GM12878 (cell line): Measurements from ENCODE around the gene ZER1. TPM values are rescaled to one million over a fixed set of nuclear protein-coding genes. Genes with fewer than 3 reads are reported as not detected.

Experiments
- ATAC-seq: fragments of 200-7000 bp; cut with Tn5 transposase; 3 replicates; pipeline ENCODE4 v1.9.1; 2020; ENCODE audit warnings: mild to moderate bottlenecking, moderate library complexity
- BruUV-seq: library from RNA; stranded (reverse); fragments of 400-500 nt; replicated peaks from 2 replicates; lab custom pipeline; 2021; lab: Mats Ljungman, UMichigan
- CTCF ChIA-PET: fragments of 300-600 bp; sonication (Branson Sonifier 250); formaldehyde crosslinking; extraction: SDS; loops from one replicate; lab custom pipeline; 2021; ENCODE audit warnings: inconsistent platforms; lab: Yijun Ruan, JAX
- POLR2A ChIA-PET: fragments of 350-600 bp; formaldehyde crosslinking; extraction: SDS; loops from one replicate; lab custom pipeline; 2021; ENCODE audit warnings: inconsistent platforms; lab: Charles Lee
- RAD21 ChIA-PET: fragments of 300-600 bp; sonication (Branson Sonifier 250); formaldehyde crosslinking; loops from one replicate; lab custom pipeline; 2023; ENCODE audit warnings: antibody characterized with exemption; ENCODE audit not compliant: unreplicated experiment; lab: Charles Lee
- SMC1A ChIA-PET: fragments of 300-600 bp; sonication (Branson Sonifier 250); formaldehyde crosslinking; loops from one replicate; lab custom pipeline; 2023; ENCODE audit not compliant: unreplicated experiment, uncharacterized antibody; lab: Charles Lee
- DNase-seq: peaks from one replicate; pipeline ENCODE4 v3.0.0-alpha.2; 2011; ENCODE audit warnings: low read depth, low spot score
- FAIRE-seq: peaks from 3 replicates; lab custom pipeline; 2011; peaks lifted over from hg19 to GRCh38; lab: Jason Lieb, UNC
- H2AFZ ChIP-seq: 2 replicates; pipeline ENCODE4 v1.6.0; 2011; ENCODE audit warnings: low read depth, low read length, control low read depth; ENCODE audit not compliant: control insufficient read depth
- H3K27ac ChIP-seq: 2 replicates; pipeline ENCODE4 v1.5.1; 2011; ENCODE audit warnings: control low read depth; ENCODE audit not compliant: control insufficient read depth, insufficient read depth
- H3K27me3 ChIP-seq, 2 experiments: replicated peaks in 1 of 2; 2 replicates each; pipeline versions ENCODE4 v1.6.0 to v1.6.1; 2011; ENCODE audit warnings: low read length in 1 of 2; ENCODE audit not compliant: control insufficient read depth in 2 of 2, insufficient read depth in 2 of 2
- H3K36me3 ChIP-seq, 2 experiments: 2 replicates each; pipeline ENCODE4 v1.5.1; 2011; ENCODE audit warnings: low read length in 1 of 2; ENCODE audit not compliant: control insufficient read depth in 2 of 2, insufficient read depth in 2 of 2
- H3K4me1 ChIP-seq: 2 replicates; pipeline ENCODE4 v1.6.1; 2011; ENCODE audit warnings: mild to moderate bottlenecking, low read length, moderate library complexity, mixed read lengths; ENCODE audit not compliant: control insufficient read depth, insufficient read depth
- H3K4me2 ChIP-seq: 2 replicates; pipeline ENCODE4 v1.6.0; 2011; ENCODE audit warnings: control low read depth; ENCODE audit not compliant: control insufficient read depth, insufficient read depth
- H3K4me3 ChIP-seq: fragments of 200-600 bp; sonication (generic); 2 replicates; pipeline ENCODE4 v1.5.1; 2016
- H3K79me2 ChIP-seq: 2 replicates; pipeline ENCODE4 v1.6.0; 2011; ENCODE audit warnings: low read length; ENCODE audit not compliant: control insufficient read depth, insufficient read depth
- H3K9ac ChIP-seq: 2 replicates; pipeline ENCODE4 v1.8.0; 2011; ENCODE audit warnings: low read length, control low read depth, mixed read lengths; ENCODE audit not compliant: control insufficient read depth, insufficient read depth
- H3K9me3 ChIP-seq: replicated peaks from 3 replicates; pipeline ENCODE4 v1.5.1; 2011; ENCODE audit warnings: mild to moderate bottlenecking, low read length; ENCODE audit not compliant: control insufficient read depth, insufficient read depth
- H4K20me1 ChIP-seq: 2 replicates; pipeline ENCODE4 v1.6.0; 2011; ENCODE audit not compliant: control insufficient read depth, insufficient read depth
- BACH1 ChIP-seq: fragments of 450-650 bp; IDR thresholded peaks from 2 replicates; pipeline ENCODE4 v1.6.1; 2017; ENCODE audit warnings: mild to moderate bottlenecking, borderline replicate concordance
- BMI1 ChIP-seq: fragments of 450-650 bp; IDR thresholded peaks from 2 replicates; pipeline ENCODE4 v1.6.1; 2016; ENCODE audit warnings: mild to moderate bottlenecking, moderate library complexity, borderline replicate concordance
- FOXM1 ChIP-seq: IDR thresholded peaks from 2 replicates; pipeline ENCODE4 v1.6.1; 2012; ENCODE audit warnings: low read depth, mild to moderate bottlenecking, inconsistent platforms, low read length, moderate library complexity
- MYB ChIP-seq: fragments of 150-350 bp; IDR thresholded peaks from 2 replicates; pipeline ENCODE4 v1.6.1; 2014; ENCODE audit warnings: mild to moderate bottlenecking, low read depth, low read length, borderline replicate concordance
- PAX5 ChIP-seq: IDR thresholded peaks from 2 replicates; pipeline ENCODE4 v1.6.1; 2011; ENCODE audit warnings: low read depth, low read length, borderline replicate concordance
- PAX8 ChIP-seq: fragments of 450-650 bp; IDR thresholded peaks from 2 replicates; pipeline ENCODE4 v1.6.1; 2017; ENCODE audit warnings: mild to moderate bottlenecking, moderate library complexity
- RB1 ChIP-seq: fragments of 450-650 bp; formaldehyde crosslinking; IDR thresholded peaks from 2 replicates; pipeline ENCODE4 v1.6.1; 2017; ENCODE audit warnings: mild to moderate bottlenecking, borderline replicate concordance
- RELA ChIP-seq: fragments of 450-650 bp; IDR thresholded peaks from 2 replicates; pipeline ENCODE4 v1.8.0; 2014; ENCODE audit warnings: borderline replicate concordance; ENCODE audit not compliant: partially characterized antibody
- SMAD5 ChIP-seq: IDR thresholded peaks from 2 replicates; pipeline ENCODE4 v1.6.1; 2016; ENCODE audit warnings: antibody characterized with exemption, low read depth
- ZNF24 ChIP-seq: fragments of 450-650 bp; IDR thresholded peaks from 2 replicates; pipeline ENCODE4 v1.6.1; 2017; ENCODE audit warnings: antibody characterized with exemption, mild to moderate bottlenecking
- WGBS: methylation state at CpG from one replicate; pipeline ENCODE4 v1.1.6; 2016; ENCODE audit warnings: low lambda C conversion rate; ENCODE audit not compliant: insufficient replicate concordance, insufficient coverage; ENCODE audit errors: missing lambda C conversion rate; 5-methylcytosine and 5-hydroxymethylcytosine counted together
- in situ Hi-C: fragments of 300-500 bp; cut with MboI; formaldehyde crosslinking; loops from 9 replicates; pipeline ENCODE4 v1.14.3; 2018; ENCODE audit warnings: mixed read lengths
- intact Hi-C: fragments of 100-400 bp; cut with micrococcal nuclease; formaldehyde crosslinking; loops from one replicate; pipeline ENCODE4 v1.14.2; 2022; ENCODE audit not compliant: unreplicated experiment
- polyA plus RNA-seq, 11 experiments: library from polyadenylated mRNA; depleted of rRNA in 4 of 11; unstranded in 6 of 11; stranded (reverse) in 5 of 11; fragments of >200 nt; fragmentation: Nextera tagmentation in 4 of 11; fragmentation: Illumina TruSeq in 1 of 11; extraction: Ambion mirVana in 4 of 11; extraction: Trizol in 1 of 11; gene quantifications; 1 replicate in 1 of 11; 2 replicates in 10 of 11; pipeline versions ENCODE4 v1.2.1 to v1.2.3, GENCODE V29; 2011 to 2016; ENCODE audit warnings: inconsistent platforms in 2 of 11, missing spikeins in 2 of 11, low read depth in 1 of 11
- total RNA-seq, 4 experiments: library from RNA; depleted of rRNA in 3 of 4; stranded (reverse); fragments of >200 nt in 3 of 4; fragmentation: Illumina TruSeq in 1 of 4; extraction: Trizol in 1 of 4; gene quantifications; 2 replicates each; pipeline versions ENCODE4 v1.2.1 to v1.2.3, GENCODE V29; 2013 to 2021
- TF ChIP-seq, protein P1 (sequence below): fragments of 150-350 bp; IDR thresholded peaks from 2 replicates; pipeline ENCODE4 v1.6.1; 2016; ENCODE audit warnings: low read depth, low read length
- TF ChIP-seq, protein P2 (sequence below): fragments of 450-650 bp; IDR thresholded peaks from 2 replicates; pipeline ENCODE4 v1.6.1; 2014; ENCODE audit warnings: mild to moderate bottlenecking
- TF ChIP-seq, protein P3 (sequence below): fragments of 450-650 bp; IDR thresholded peaks from 2 replicates; pipeline ENCODE4 v1.6.1; 2018; ENCODE audit warnings: borderline replicate concordance, mild to moderate bottlenecking; ENCODE audit not compliant: partially characterized antibody

The ZER1 gene
- total and polyA plus RNA-seq, 10 of the 15 experiments (the other 5 are each of a cell fraction or from before 2014, with no cell fraction given) = 0.32 to 16.9 (median 7.9) TPM

DNA sequence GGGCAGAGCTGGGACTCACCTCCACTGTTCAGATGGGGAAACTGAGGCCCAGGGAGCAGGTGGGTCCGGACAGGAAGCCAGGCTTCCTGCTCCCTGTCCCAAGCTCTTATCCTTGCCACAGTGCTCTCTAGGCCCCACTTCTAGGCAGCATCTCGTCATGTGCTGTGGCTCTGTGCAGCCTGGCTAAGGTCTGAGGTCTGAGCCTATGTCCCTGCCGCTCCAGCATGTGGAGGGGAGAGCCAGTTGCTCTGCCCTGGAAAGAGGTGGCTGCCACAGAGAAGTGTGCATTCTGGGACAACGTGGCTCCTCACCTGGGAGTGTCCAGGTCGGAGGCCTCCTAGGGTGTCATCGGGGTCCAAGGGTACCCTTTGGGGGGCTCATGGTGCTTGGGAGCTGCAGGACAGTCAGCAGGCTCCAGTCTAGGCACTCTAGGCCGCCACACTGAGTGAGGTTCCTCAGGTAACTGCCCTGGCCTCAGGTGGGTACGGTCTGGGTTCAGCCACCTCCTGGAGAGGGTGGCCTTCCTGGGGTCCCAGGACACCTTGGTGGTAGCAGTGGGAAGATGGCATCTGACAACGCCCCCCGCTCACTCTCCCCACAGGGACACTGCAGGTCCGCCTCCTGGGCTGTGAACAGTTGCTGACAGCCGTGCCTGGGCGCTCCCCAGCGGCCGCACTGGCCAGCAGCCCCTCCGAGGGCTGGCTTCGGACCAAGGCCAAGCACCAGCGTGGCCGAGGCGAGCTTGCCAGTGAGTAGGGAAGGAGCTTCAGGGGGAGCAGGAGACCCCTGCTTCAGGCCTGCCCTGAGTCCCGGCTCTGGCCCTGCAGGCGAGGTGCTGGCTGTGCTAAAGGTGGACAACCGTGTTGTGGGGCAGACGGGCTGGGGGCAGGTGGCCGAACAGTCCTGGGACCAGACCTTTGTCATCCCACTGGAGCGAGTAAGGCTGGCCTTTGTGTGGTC, 59.0 kb downstream of the ZER1 start:
- H3K4me3 ChIP-seq = no peak overlapping the region
- H3K27me3 ChIP-seq = no peaks in the 10 kb centered on the region
- ChIA-PET POLR2A (no interaction called here), RAD21 (no interaction called here), SMC1A (no interaction called here), CTCF (no interaction called here)
- no peaks in the 10 kb centered on the region for H3K79me2 ChIP-seq
- no peak overlapping the region for H3K9ac ChIP-seq
- WGBS = 61% methylated on average over 26 of the region's 26 CpGs
- H3K9me3 ChIP-seq = no peaks in the 10 kb centered on the region
- H3K4me1 ChIP-seq = no peaks in the 10 kb centered on the region
- no peak overlapping the region for H2AFZ ChIP-seq
- no TSS peak for BruUV-seq
- TF ChIP-seq, protein P1, sequence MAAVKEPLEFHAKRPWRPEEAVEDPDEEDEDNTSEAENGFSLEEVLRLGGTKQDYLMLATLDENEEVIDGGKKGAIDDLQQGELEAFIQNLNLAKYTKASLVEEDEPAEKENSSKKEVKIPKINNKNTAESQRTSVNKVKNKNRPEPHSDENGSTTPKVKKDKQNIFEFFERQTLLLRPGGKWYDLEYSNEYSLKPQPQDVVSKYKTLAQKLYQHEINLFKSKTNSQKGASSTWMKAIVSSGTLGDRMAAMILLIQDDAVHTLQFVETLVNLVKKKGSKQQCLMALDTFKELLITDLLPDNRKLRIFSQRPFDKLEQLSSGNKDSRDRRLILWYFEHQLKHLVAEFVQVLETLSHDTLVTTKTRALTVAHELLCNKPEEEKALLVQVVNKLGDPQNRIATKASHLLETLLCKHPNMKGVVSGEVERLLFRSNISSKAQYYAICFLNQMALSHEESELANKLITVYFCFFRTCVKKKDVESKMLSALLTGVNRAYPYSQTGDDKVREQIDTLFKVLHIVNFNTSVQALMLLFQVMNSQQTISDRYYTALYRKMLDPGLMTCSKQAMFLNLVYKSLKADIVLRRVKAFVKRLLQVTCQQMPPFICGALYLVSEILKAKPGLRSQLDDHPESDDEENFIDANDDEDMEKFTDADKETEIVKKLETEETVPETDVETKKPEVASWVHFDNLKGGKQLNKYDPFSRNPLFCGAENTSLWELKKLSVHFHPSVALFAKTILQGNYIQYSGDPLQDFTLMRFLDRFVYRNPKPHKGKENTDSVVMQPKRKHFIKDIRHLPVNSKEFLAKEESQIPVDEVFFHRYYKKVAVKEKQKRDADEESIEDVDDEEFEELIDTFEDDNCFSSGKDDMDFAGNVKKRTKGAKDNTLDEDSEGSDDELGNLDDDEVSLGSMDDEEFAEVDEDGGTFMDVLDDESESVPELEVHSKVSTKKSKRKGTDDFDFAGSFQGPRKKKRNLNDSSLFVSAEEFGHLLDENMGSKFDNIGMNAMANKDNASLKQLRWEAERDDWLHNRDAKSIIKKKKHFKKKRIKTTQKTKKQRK = no peak
- TF ChIP-seq BMI1 = no peak
- no peak for TF ChIP-seq ZNF24
- no peak for TF ChIP-seq RB1
- TF ChIP-seq BACH1 = no peak
- no peak for TF ChIP-seq PAX5
- no peak for TF ChIP-seq MYB
- no peak for TF ChIP-seq SMAD5
- no peak for TF ChIP-seq RELA
- no peak for TF ChIP-seq PAX8
- TF ChIP-seq FOXM1 = no peak
- TF ChIP-seq, protein P2, sequence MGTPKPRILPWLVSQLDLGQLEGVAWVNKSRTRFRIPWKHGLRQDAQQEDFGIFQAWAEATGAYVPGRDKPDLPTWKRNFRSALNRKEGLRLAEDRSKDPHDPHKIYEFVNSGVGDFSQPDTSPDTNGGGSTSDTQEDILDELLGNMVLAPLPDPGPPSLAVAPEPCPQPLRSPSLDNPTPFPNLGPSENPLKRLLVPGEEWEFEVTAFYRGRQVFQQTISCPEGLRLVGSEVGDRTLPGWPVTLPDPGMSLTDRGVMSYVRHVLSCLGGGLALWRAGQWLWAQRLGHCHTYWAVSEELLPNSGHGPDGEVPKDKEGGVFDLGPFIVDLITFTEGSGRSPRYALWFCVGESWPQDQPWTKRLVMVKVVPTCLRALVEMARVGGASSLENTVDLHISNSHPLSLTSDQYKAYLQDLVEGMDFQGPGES = no peak
- TF ChIP-seq, protein P3, sequence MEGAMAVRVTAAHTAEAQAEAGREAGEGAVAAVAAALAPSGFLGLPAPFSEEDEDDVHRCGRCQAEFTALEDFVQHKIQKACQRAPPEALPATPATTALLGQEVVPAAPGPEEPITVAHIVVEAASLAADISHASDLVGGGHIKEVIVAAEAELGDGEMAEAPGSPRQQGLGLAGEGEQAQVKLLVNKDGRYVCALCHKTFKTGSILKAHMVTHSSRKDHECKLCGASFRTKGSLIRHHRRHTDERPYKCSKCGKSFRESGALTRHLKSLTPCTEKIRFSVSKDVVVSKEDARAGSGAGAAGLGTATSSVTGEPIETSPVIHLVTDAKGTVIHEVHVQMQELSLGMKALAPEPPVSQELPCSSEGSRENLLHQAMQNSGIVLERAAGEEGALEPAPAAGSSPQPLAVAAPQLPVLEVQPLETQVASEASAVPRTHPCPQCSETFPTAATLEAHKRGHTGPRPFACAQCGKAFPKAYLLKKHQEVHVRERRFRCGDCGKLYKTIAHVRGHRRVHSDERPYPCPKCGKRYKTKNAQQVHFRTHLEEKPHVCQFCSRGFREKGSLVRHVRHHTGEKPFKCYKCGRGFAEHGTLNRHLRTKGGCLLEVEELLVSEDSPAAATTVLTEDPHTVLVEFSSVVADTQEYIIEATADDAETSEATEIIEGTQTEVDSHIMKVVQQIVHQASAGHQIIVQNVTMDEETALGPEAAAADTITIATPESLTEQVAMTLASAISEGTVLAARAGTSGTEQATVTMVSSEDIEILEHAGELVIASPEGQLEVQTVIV = no peak
- in situ Hi-C loops = no loop called here
- no peak for FAIRE-seq
- intact Hi-C loops = no loop called here
- H3K4me2 ChIP-seq = no peak overlapping the region
- peak; percentile 32; the same call in 1 of the 3 replicates for ATAC-seq
- no peak overlapping the region for H3K27ac ChIP-seq
- H4K20me1 ChIP-seq = no peaks in the 10 kb centered on the region
- no peak for DNase-seq
- no peaks in the 10 kb centered on the region for H3K36me3 ChIP-seq
